ENCODE results near the gene STK32C. TPM values are rescaled to one million over a fixed set of nuclear protein-coding genes. Genes with fewer than 3 reads are reported as not detected.

Gene STK32C
- total RNA-seq, 4 donors from 2014 or later = 3.3 to 5.7 (median 3.5) TPM

DNA sequence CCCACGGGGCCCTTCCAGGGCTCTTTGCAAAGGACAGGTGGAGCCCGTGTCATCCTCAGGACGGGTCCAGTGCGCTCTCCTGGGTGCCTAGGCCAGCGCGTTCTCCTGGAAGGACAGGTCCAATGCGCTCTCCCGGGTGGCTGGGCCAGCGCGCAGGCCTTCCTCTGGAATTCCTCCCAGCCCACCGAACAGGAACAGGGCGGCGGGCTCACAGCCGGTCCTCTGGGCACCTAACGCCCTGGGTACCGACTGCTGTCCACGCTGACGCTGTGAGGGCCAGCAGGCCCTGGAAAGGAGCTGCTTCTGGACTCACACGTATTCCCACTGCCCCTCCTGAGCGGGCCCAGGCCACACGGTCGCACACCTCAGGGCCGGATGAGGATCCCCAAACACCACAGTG, 49.3 kb downstream of the STK32C start:
- H3K27ac ChIP-seq = no peak overlapping the region
- no peaks in the 10 kb centered on the region for H3K36me3 ChIP-seq
- intact Hi-C loops (cut with DNase I) = no loop called here
- DNase-seq = no peak
- H3K4me3 ChIP-seq (replicated peaks in 1 of 3) = no peak overlapping the region
- 87 to 93% methylated on average over 17 to 19 of the region's 23 CpGs for whole genome bisulfite sequencing, 2 donors
- no peaks in the 10 kb centered on the region for H3K4me1 ChIP-seq
- H3K27me3 ChIP-seq = no peaks in the 10 kb centered on the region
- TF ChIP-seq POLR2A (IDR thresholded peaks at IDR 0.05) = no peak
- TF ChIP-seq, protein P1, sequence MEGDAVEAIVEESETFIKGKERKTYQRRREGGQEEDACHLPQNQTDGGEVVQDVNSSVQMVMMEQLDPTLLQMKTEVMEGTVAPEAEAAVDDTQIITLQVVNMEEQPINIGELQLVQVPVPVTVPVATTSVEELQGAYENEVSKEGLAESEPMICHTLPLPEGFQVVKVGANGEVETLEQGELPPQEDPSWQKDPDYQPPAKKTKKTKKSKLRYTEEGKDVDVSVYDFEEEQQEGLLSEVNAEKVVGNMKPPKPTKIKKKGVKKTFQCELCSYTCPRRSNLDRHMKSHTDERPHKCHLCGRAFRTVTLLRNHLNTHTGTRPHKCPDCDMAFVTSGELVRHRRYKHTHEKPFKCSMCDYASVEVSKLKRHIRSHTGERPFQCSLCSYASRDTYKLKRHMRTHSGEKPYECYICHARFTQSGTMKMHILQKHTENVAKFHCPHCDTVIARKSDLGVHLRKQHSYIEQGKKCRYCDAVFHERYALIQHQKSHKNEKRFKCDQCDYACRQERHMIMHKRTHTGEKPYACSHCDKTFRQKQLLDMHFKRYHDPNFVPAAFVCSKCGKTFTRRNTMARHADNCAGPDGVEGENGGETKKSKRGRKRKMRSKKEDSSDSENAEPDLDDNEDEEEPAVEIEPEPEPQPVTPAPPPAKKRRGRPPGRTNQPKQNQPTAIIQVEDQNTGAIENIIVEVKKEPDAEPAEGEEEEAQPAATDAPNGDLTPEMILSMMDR (IDR thresholded peaks at IDR 0.05) = no peak
- no peaks in the 10 kb centered on the region for H3K9me3 ChIP-seq

DNA sequence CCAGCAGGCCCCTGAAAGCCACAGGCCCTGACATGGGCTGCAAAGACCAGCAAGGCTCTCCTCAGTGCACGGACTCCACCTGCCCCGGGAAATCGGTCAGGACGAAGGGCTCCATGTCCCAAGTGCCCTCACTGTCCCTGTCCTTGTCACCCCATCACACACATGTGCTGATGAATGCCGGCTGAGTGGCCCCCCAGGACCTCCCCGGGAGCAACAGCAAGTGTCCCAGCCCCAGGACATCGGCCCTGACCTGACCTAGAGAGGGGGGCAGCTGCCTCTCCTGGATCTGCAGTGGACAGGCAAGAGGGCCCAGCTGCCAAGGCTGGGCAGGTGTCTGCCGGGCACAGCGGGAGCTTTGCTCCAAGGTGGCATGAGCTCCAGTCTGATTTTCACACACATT, 49.8 kb downstream of the STK32C start:
- Histone ChIP-seq H3K36me3 (no peaks in the 10 kb centered on the region), H3K27ac (no peak overlapping the region), H3K9me3 (no peaks in the 10 kb centered on the region), H3K27me3 (no peaks in the 10 kb centered on the region), H3K4me1 (no peaks in the 10 kb centered on the region), H3K4me3 (replicated peaks in 1 of 3) (no peak overlapping the region)
- 100% methylated on average over 1 of the region's 9 CpGs; no CpG with 5 or more reads in 1 of the 2 donors for WGBS, 2 donors
- no peak for TF ChIP-seq POLR2A (IDR thresholded peaks at IDR 0.05)
- TF ChIP-seq, protein P1 (IDR thresholded peaks at IDR 0.05) = no peak
- intact Hi-C loops (cut with DNase I) = no loop called here
- no peak for DNase-seq

DNA sequence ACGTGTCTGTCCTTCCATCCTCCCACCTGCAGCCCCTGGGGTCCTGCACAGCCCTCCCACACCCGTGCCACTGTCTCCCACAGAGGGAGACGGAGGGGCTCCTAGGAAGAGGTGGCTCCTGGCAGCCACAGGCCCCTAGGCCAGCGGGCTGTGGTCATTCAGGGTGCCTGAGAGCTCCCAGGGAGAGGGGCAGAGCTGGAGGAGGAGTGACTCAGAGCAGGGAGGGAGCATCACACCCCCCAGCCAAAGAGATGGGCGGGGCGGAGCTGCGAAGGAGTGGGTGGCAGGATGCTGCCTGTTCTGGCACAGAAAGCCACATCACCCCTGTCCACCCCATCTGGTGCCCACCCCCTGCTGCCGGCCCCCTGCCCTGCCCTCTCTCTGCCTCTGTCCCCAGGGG, 50.5 kb downstream of the STK32C start:
- 71 to 80% methylated on average over 8 of the region's 8 CpGs for WGBS, 2 donors
- TF ChIP-seq, protein P1 (IDR thresholded peaks at IDR 0.05) = no peak
- TF ChIP-seq POLR2A (IDR thresholded peaks at IDR 0.05) = no peak

DNA sequence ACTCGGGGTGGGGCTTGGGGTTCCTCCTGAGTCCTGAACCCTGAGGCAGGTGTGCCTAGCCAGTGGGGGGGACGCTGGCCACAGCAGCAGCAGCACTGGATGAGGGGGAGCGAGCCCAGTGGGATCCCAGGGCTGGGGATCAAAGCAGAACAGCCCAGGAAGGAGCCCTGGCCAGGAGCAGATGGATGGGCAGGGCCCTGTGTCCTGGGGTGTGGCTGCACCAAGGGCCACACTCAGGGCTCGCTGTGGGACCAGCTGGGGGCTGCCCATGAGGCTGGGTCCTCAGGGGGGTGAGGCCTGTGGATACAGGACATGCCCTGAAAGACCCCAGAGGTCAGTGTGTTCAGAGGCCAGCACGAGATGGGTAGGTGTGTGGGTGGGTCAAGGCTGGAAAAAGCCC, 50.9 kb downstream of the STK32C start:
- intact Hi-C loops (cut with DNase I) = no loop called here
- no peaks in the 10 kb centered on the region for H3K27me3 ChIP-seq
- 73 to 75% methylated on average over 5 of the region's 5 CpGs for WGBS, 2 donors
- no peaks in the 10 kb centered on the region for H3K9me3 ChIP-seq
- H3K36me3 ChIP-seq = no peaks in the 10 kb centered on the region
- TF ChIP-seq POLR2A (IDR thresholded peaks at IDR 0.05) = no peak
- TF ChIP-seq, protein P1 (IDR thresholded peaks at IDR 0.05) = no peak
- no peak overlapping the region for H3K4me3 ChIP-seq (replicated peaks in 1 of 3)
- no peak for DNase-seq
- H3K27ac ChIP-seq = no peak overlapping the region
- no peaks in the 10 kb centered on the region for H3K4me1 ChIP-seq

More for the DNA sequence above, 50.5 kb downstream of the STK32C start:
- H3K4me3 ChIP-seq (replicated peaks in 1 of 3) = no peak overlapping the region
- H3K27me3 ChIP-seq = no peaks in the 10 kb centered on the region
- H3K4me1 ChIP-seq = no peaks in the 10 kb centered on the region
- no peak overlapping the region for H3K27ac ChIP-seq
- intact Hi-C loops (cut with DNase I) = no loop called here
- no peaks in the 10 kb centered on the region for H3K9me3 ChIP-seq
- no peak for DNase-seq
- no peaks in the 10 kb centered on the region for H3K36me3 ChIP-seq

DNA sequence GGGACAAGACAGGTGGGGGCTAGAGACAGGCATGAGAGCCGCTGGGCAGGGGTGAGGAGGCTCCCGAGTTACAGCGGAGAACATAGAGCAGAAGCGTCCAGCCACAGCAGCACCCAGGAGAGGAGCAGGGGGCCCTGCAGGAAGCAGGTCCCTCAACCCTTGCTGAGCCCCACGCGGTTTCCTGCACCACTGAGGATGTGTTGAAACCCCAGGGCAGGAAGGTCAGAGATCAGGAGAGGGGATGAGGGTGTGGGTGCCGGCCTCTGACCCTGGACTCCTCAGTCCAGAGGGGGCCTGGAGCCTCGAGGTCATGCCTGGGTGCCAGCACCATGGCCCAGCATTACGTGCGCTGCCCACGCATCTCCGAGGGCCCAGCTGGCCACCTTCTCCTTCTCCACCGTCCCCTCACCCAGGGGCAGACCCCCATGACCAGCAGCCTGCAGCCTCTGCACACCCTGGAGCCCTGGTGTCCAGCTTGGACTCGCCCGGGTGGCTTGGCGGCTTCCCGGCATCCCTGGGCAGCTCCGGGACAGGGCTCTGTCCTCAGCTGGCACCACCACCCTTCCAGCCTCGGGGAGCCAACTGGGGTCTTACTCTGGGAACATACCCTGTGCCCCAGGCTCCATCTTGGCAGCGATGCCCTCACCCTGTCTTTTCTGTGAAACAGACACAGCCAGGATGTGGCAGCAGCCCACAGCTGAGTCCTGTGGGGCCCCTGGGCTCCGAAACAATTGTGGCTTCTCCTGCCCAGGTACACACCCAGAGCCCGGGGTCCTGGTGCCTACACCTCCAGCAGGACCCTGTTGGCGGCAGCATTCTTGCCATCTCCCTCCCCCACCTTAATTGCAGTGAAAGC, 52.0 kb downstream of the STK32C start:
- TF ChIP-seq POLR2A (IDR thresholded peaks at IDR 0.05) = no peak
- TF ChIP-seq, protein P1 (IDR thresholded peaks at IDR 0.05) = no peak
- DNase-seq = no peak
- H3K27ac ChIP-seq = no peak overlapping the region
- intact Hi-C loops (cut with DNase I) = no loop called here
- no peaks in the 10 kb centered on the region for H3K36me3 ChIP-seq
- no peaks in the 10 kb centered on the region for H3K4me1 ChIP-seq
- no peaks in the 10 kb centered on the region for H3K9me3 ChIP-seq
- H3K4me3 ChIP-seq (replicated peaks in 1 of 3) = no peak overlapping the region
- H3K27me3 ChIP-seq = no peaks in the 10 kb centered on the region
- WGBS, 2 donors = 87 to 89% methylated on average over 15 to 16 of the region's 23 CpGs
